HepG2 (cell line): ENCODE results near the gene SPAG4. TPM values are rescaled to one million over a fixed set of nuclear protein-coding genes. Genes with fewer than 3 reads are reported as not detected.

Experiments
- ATF3 ChIP-seq: sonication (generic); formaldehyde crosslinking; IDR thresholded peaks from 2 replicates; pipeline ENCODE4 v1.4.0; 2020; ENCODE audit warnings: missing genetic modification reagents
- FIP1L1 ChIP-seq: fragments of 200-400 bp; formaldehyde crosslinking; IDR thresholded peaks from 2 replicates; pipeline ENCODE4 v1.6.1; 2018; ENCODE audit warnings: low read depth, mild to moderate bottlenecking, low read length, moderate library complexity, borderline replicate concordance; ENCODE audit not compliant: insufficient read depth
- KLF13 ChIP-seq: sonication (generic); formaldehyde crosslinking; IDR thresholded peaks from 2 replicates; pipeline ENCODE4 v1.4.0; 2020; ENCODE audit warnings: mild to moderate bottlenecking, missing genetic modification reagents
- POGK ChIP-seq: sonication (generic); formaldehyde crosslinking; conservative IDR thresholded peaks from 2 replicates; pipeline ENCODE4 v1.8.0; 2022; ENCODE audit warnings: mild to moderate bottlenecking, moderate library complexity, missing genetic modification reagents
- RARG ChIP-seq: sonication (generic); formaldehyde crosslinking; IDR thresholded peaks from 2 replicates; pipeline ENCODE4 v1.4.0; 2020; ENCODE audit warnings: low read depth, mild to moderate bottlenecking, missing genetic modification reagents
- RBFOX2 ChIP-seq: fragments of 200-400 bp; formaldehyde crosslinking; IDR thresholded peaks from 2 replicates; pipeline ENCODE4 v1.6.1; 2017; ENCODE audit warnings: low read depth, mild to moderate bottlenecking, low read length
- RXRB ChIP-seq: IDR thresholded peaks from 2 replicates; pipeline ENCODE4 v1.6.1; 2016; ENCODE audit warnings: borderline replicate concordance, missing genetic modification reagents, missing compliant biosample characterization
- SOX5 ChIP-seq: IDR thresholded peaks from 2 replicates; pipeline ENCODE4 v1.6.1; 2016; ENCODE audit warnings: borderline replicate concordance
- SP1 ChIP-seq, 2 experiments: fragments of 450-650 bp in 1 of 2; sonication (generic) in 1 of 2; formaldehyde crosslinking in 1 of 2; IDR thresholded peaks; 2 replicates each; pipeline versions ENCODE4 v1.4.0 to v1.6.1; 2016 to 2020; ENCODE audit warnings: missing genetic modification reagents in 1 of 2
- THYN1 ChIP-seq: sonication (generic); formaldehyde crosslinking; IDR thresholded peaks from 2 replicates; pipeline ENCODE4 v1.8.1; 2023; ENCODE audit warnings: low read depth, mild to moderate bottlenecking, moderate library complexity, missing genetic modification reagents, borderline replicate concordance
- ZBTB34 ChIP-seq: sonication (generic); formaldehyde crosslinking; IDR thresholded peaks from 2 replicates; pipeline ENCODE4 v1.8.0; 2022; ENCODE audit warnings: mild to moderate bottlenecking, missing genetic modification reagents
- ZFY ChIP-seq: sonication (generic); formaldehyde crosslinking; IDR thresholded peaks from 2 replicates; pipeline ENCODE4 v1.4.0; 2020; ENCODE audit warnings: missing genetic modification reagents
- ZIK1 ChIP-seq: sonication (generic); formaldehyde crosslinking; IDR thresholded peaks from 2 replicates; pipeline ENCODE4 v1.5.0; 2020; ENCODE audit warnings: mild to moderate bottlenecking, low read depth, missing genetic modification reagents, borderline replicate concordance
- ZKSCAN8 ChIP-seq: IDR thresholded peaks from 2 replicates; pipeline ENCODE4 v1.6.1; 2016; ENCODE audit warnings: borderline replicate concordance, missing genetic modification reagents, missing compliant biosample characterization
- ZMYM4 ChIP-seq: sonication (generic); formaldehyde crosslinking; IDR thresholded peaks from 2 replicates; pipeline ENCODE4 v1.8.1; 2023; ENCODE audit warnings: mild to moderate bottlenecking, missing genetic modification reagents
- ZNF460 ChIP-seq: sonication (generic); formaldehyde crosslinking; IDR thresholded peaks from 2 replicates; pipeline ENCODE4 v1.5.1; 2020; ENCODE audit warnings: missing genetic modification reagents, mild to moderate bottlenecking, borderline replicate concordance
- ZNF619 ChIP-seq: sonication (generic); formaldehyde crosslinking; IDR thresholded peaks from 2 replicates; pipeline ENCODE4 v1.4.0; 2020; ENCODE audit warnings: mild to moderate bottlenecking, missing genetic modification reagents
- ZNF800 ChIP-seq: sonication (generic); formaldehyde crosslinking; IDR thresholded peaks from 2 replicates; pipeline ENCODE4 v1.4.0; 2020; ENCODE audit warnings: missing genetic modification reagents
- ZSCAN30 ChIP-seq: sonication (generic); formaldehyde crosslinking; IDR thresholded peaks from 2 replicates; pipeline ENCODE4 v1.5.0; 2020; ENCODE audit warnings: mild to moderate bottlenecking, missing genetic modification reagents
- polyA plus RNA-seq, 8 experiments: library from polyadenylated mRNA; depleted of rRNA in 3 of 8; stranded (reverse) in 7 of 8; unstranded in 1 of 8; fragments of >200 nt; fragmentation: Illumina TruSeq in 4 of 8; extraction: Trizol in 4 of 8; gene quantifications; 2 replicates each; pipeline versions ENCODE4 v1.2.1 to v1.2.3, GENCODE V29; 2011 to 2016; ENCODE audit warnings: low read depth in 4 of 8, missing spikeins in 1 of 8, mixed read lengths in 1 of 8; ENCODE audit not compliant: insufficient read depth in 1 of 8
- total RNA-seq, 5 experiments: library from RNA; depleted of rRNA; stranded (reverse); fragments of >200 nt; fragmentation: Illumina TruSeq; extraction: Trizol; gene quantifications; 2 replicates each; pipeline ENCODE4 v1.2.3, GENCODE V29; 2016; ENCODE audit warnings: low read depth in 1 of 5

Gene SPAG4
- total and polyA plus RNA-seq, 2 of the 13 experiments (the other 11 are each of a cell fraction or from before 2014, with no cell fraction given) = 5.8 to 137 TPM

- TF ChIP-seq ZSCAN30 (CRISPR knock-in tag) = no peak
- TF ChIP-seq RXRB (CRISPR knock-in tag) = peak; percentile 73
- TF ChIP-seq ZIK1 (CRISPR knock-in tag) = peak; percentile 98
- peak; percentile 98 for TF ChIP-seq RARG (CRISPR knock-in tag)
- peak; percentile 88 for TF ChIP-seq KLF13 (CRISPR knock-in tag)
- TF ChIP-seq ZBTB34 (CRISPR knock-in tag) = no peak
- peak; percentile 77 for TF ChIP-seq ATF3 (CRISPR knock-in tag)
- no peak; the same call in 1 of the 2 replicates for TF ChIP-seq SP1 (IDR thresholded peaks at IDR 0.05)
- peak; percentile 81 for TF ChIP-seq SP1 (CRISPR knock-in tag; IDR thresholded peaks at IDR 0.05)
- peak; percentile 100 for TF ChIP-seq ZFY (CRISPR knock-in tag)
- peak; percentile 100 for TF ChIP-seq RBFOX2
- peak; percentile 84; the same call in 1 of the 2 replicates for TF ChIP-seq ZKSCAN8 (CRISPR knock-in tag)
- TF ChIP-seq FIP1L1 = peak; percentile 68; the same call in 1 of the 2 replicates
- peak; percentile 37; the same call in 1 of the 2 replicates for TF ChIP-seq SOX5 (CRISPR knock-in tag)
- TF ChIP-seq ZNF460 (CRISPR knock-in tag) = no peak; the same call in 1 of the 2 replicates
- TF ChIP-seq ZMYM4 (CRISPR knock-in tag) = peak; percentile 95
- peak; percentile 83; the same call in 1 of the 2 replicates for TF ChIP-seq ZNF800 (CRISPR knock-in tag)
- TF ChIP-seq POGK (CRISPR knock-in tag) = peak; percentile 98
- peak; percentile 99 for TF ChIP-seq ZNF619 (CRISPR knock-in tag)
- TF ChIP-seq THYN1 (CRISPR knock-in tag) = no peak
Measured at GRCh38 chr20:35664466-35665206, 49.0 kb downstream of the SPAG4 start, which contains the start of the genes CPNE1 and RBM12 (continued).
